SK-N-SH (cell line): ENCODE measurements around the gene OSBP2. TPM values are rescaled to one million over a fixed set of nuclear protein-coding genes. Genes with fewer than 3 reads are reported as not detected.

Experiments used
- EP300 ChIP-seq, 2 experiments: IDR thresholded peaks; 2 replicates each; pipeline versions ENCODE4 v1.4.0 to v1.6.1; 2012; ENCODE audit warnings: borderline replicate concordance in 1 of 2, low read depth in 1 of 2, low read length in 1 of 2
- FOSL2 ChIP-seq: IDR thresholded peaks from 2 replicates; pipeline ENCODE4 v1.4.0; 2012; ENCODE audit warnings: low read depth, mild to moderate bottlenecking, moderate library complexity, borderline replicate concordance
- FOXM1 ChIP-seq: IDR thresholded peaks from 2 replicates; pipeline ENCODE4 v1.4.0; 2012; ENCODE audit warnings: low read depth, mild to moderate bottlenecking
- POLR2AphosphoS5 ChIP-seq: IDR thresholded peaks from 2 replicates; pipeline ENCODE4 v1.6.1; 2012; ENCODE audit warnings: low read depth, low read length
- TAF1 ChIP-seq: IDR thresholded peaks from 2 replicates; pipeline ENCODE4 v1.6.1; 2012; ENCODE audit warnings: low read depth, mild to moderate bottlenecking, low read length, moderate library complexity, borderline replicate concordance
- TCF12 ChIP-seq: IDR thresholded peaks from 2 replicates; pipeline ENCODE4 v1.4.0; 2012
- USF2 ChIP-seq: fragments of 150-350 bp; IDR thresholded peaks from 2 replicates; pipeline ENCODE4 v1.6.1; 2017; ENCODE audit warnings: antibody characterized with exemption, low read length, low read depth, borderline replicate concordance
- polyA plus RNA-seq, 3 experiments: library from polyadenylated mRNA; depleted of rRNA; stranded (reverse); fragments of >200 nt; gene quantifications; 2 replicates each; pipeline ENCODE4 v1.2.3, GENCODE V29; 2012
- small RNA-seq, 7 experiments: library from RNA; depleted of rRNA; stranded (forward); fragments of <200 nt; gene quantifications; one replicate each; pipeline ENCODE3, GENCODE V24; 2012

Gene OSBP2
- polyA plus RNA-seq, 1 of the 3 experiments (the other 2 are of a cell fraction) = 3.1 TPM

- TF ChIP-seq FOSL2 (no peak), USF2 (no peak), TCF12 (no peak), POLR2AphosphoS5 (no peak), FOXM1 (no peak), EP300 (IDR thresholded peaks at IDR 0.05; ENCODE audit: borderline replicate concordance in 1 of 2, low read depth in 1 of 2, low read length in 1 of 2) (no peak), TAF1 (no peak)
Measured at GRCh38 chr22:30955153-30955552, 260.5 kb downstream of the OSBP2 start (continued).

Small RNA genes lying within 50 kb of the gene (small RNA-seq; reads per million reads assigned to genes)
- gene MIR3200 = 0 to 18.2 (median 15.1) reads per million in 7 experiments

Other genes with a start within 250 kb of the OSBP2 start
- gene SEC14L3, start 222.9 kb upstream of the OSBP2 start, polyA plus RNA-seq (2012; rRNA removed) = not detected in 2 replicates
- not detected in 2 replicates for gene SEC14L4, start 189.2 kb upstream of the OSBP2 start, polyA plus RNA-seq (2012; rRNA removed)
- gene SEC14L6, start 148.1 kb upstream of the OSBP2 start, polyA plus RNA-seq (2012; rRNA removed) = not detected in 2 replicates
- gene GAL3ST1, start 120.2 kb upstream of the OSBP2 start, polyA plus RNA-seq (2012; rRNA removed) = 0.08 TPM in 1 of 2 replicates, not detected in the other
- 109 and 119 TPM in 2 replicates for gene PES1, start 103.0 kb upstream of the OSBP2 start, polyA plus RNA-seq (2012; rRNA removed)
- 4.1 and 4.5 TPM in 2 replicates for gene TCN2, start 87.7 kb upstream of the OSBP2 start, polyA plus RNA-seq (2012; rRNA removed)
- 2.8 and 2.9 TPM in 2 replicates for gene SLC35E4, start 59.1 kb upstream of the OSBP2 start, polyA plus RNA-seq (2012; rRNA removed)
- gene DUSP18, start 27.0 kb upstream of the OSBP2 start, polyA plus RNA-seq (2012; rRNA removed) = 11.7 and 13.9 TPM in 2 replicates